ENCODE measurements around the gene FBN1. TPM values are rescaled to one million over a fixed set of nuclear protein-coding genes. Genes with fewer than 3 reads are reported as not detected.
A peak's percentile ranks its signal among the peaks of the same experiment; 100 is the strongest.

Gene FBN1
- total RNA-seq, 1 donor from 2014 or later = 164 TPM

- Histone ChIP-seq H3K9me3 (no peaks in the 10 kb centered on the region), H3K27ac (no peak overlapping the region), H3K36me3 (peaks cover 19 to 46% of the 10 kb centered on the region in 2 donors), H3K4me3 (no peak overlapping the region), H3K27me3 (no peaks in the 10 kb centered on the region), H3K4me1 (peaks cover 0 to 9% of the 10 kb centered on the region in 2 donors)
- no peak for TF ChIP-seq CTCF (IDR thresholded peaks at IDR 0.05)
- no peak for DNase-seq (ENCODE audit: low spot score in 2 of 2)
- intact Hi-C loops (cut with DNase I) = no loop called here
Observed at GRCh38 chr15:48481802-48482201, 163.7 kb downstream of the FBN1 start.

GRCh38 chr15:48479751-48480150 is 165.8 kb downstream of the FBN1 start:
- no peak overlapping the region for H3K4me3 ChIP-seq
- DNase-seq (ENCODE audit: low spot score in 2 of 2) = no peak
- peaks cover 7 to 26% of the 10 kb centered on the region in 2 donors for H3K36me3 ChIP-seq
- intact Hi-C loops (cut with DNase I) = no loop called here
- H3K27ac ChIP-seq = no peak overlapping the region
- H3K27me3 ChIP-seq = no peaks in the 10 kb centered on the region
- peaks cover 0 to 9% of the 10 kb centered on the region in 2 donors for H3K4me1 ChIP-seq
- H3K9me3 ChIP-seq = no peaks in the 10 kb centered on the region
- no peak for TF ChIP-seq CTCF (IDR thresholded peaks at IDR 0.05)

- Histone ChIP-seq H3K4me3 (no peak overlapping the region), H3K27ac (peak overlapping the region; percentile 43 to 45), H3K4me1 (peaks cover 0 to 9% of the 10 kb centered on the region in 2 donors), H3K27me3 (no peaks in the 10 kb centered on the region), H3K36me3 (peaks cover 10 to 24% of the 10 kb centered on the region in 2 donors), H3K9me3 (no peaks in the 10 kb centered on the region)
- TF ChIP-seq CTCF (IDR thresholded peaks at IDR 0.05) = no peak
- no peak for DNase-seq (ENCODE audit: low spot score in 2 of 2)
- intact Hi-C loops (cut with DNase I) = no loop called here
Observed at GRCh38 chr15:48478581-48478980, 166.9 kb downstream of the FBN1 start.

GRCh38 chr15:48477795-48478360 is 167.6 kb downstream of the FBN1 start:
- DNase-seq (ENCODE audit: low spot score in 2 of 2) = no peak
- peaks cover 0 to 9% of the 10 kb centered on the region in 2 donors for H3K4me1 ChIP-seq
- H3K27ac ChIP-seq = peak overlapping the region; percentile 43 to 45
- H3K36me3 ChIP-seq = peaks cover 13 to 29% of the 10 kb centered on the region in 2 donors
- no peaks in the 10 kb centered on the region for H3K27me3 ChIP-seq
- no peak overlapping the region for H3K4me3 ChIP-seq
- no peaks in the 10 kb centered on the region for H3K9me3 ChIP-seq
- intact Hi-C loops (cut with DNase I) = no loop called here
- no peak for TF ChIP-seq CTCF (IDR thresholded peaks at IDR 0.05)

- no peak for TF ChIP-seq CTCF (IDR thresholded peaks at IDR 0.05)
- Histone ChIP-seq H3K27me3 (no peaks in the 10 kb centered on the region), H3K9me3 (no peaks in the 10 kb centered on the region), H3K4me3 (no peak overlapping the region), H3K4me1 (peaks cover 0 to 9% of the 10 kb centered on the region in 2 donors), H3K27ac (no peak overlapping the region), H3K36me3 (peaks cover 29 to 46% of the 10 kb centered on the region in 2 donors)
- intact Hi-C loops (cut with DNase I) = no loop called here
- no peak for DNase-seq (ENCODE audit: low spot score in 2 of 2)
Observed at GRCh38 chr15:48475600-48476395, 169.7 kb downstream of the FBN1 start.
